Small intestine (tissue), 7 donors: ENCODE results near the gene ATP6V1A. TPM values are rescaled to one million over a fixed set of nuclear protein-coding genes. Genes with fewer than 3 reads are reported as not detected.

Experiments used
- DNase-seq, 2 donors: peaks; one replicate each; pipeline versions ENCODE4 v3.0.0 to v3.0.0-alpha.2; 2013
- FAIRE-seq: peaks from 2 replicates; lab custom pipeline; 2012; peaks lifted over from hg19 to GRCh38; lab: Jason Lieb, UNC
- H3K27ac ChIP-seq, 3 donors: one replicate each; pipeline ENCODE4 v1.5.1; 2013; ENCODE audit warnings: low read length in 2 of 3, mild to moderate bottlenecking in 2 of 3, control low read depth in 1 of 3, inconsistent platforms in 1 of 3, low read depth in 1 of 3, moderate library complexity in 1 of 3
- H3K27me3 ChIP-seq, 3 donors: one replicate each; pipeline ENCODE4 v1.6.1; 2013; ENCODE audit warnings: low read length in 3 of 3, inconsistent platforms in 1 of 3; ENCODE audit not compliant: control insufficient read depth in 3 of 3, insufficient read depth in 3 of 3
- H3K36me3 ChIP-seq, 3 donors: one replicate each; pipeline ENCODE4 v1.6.1; 2013; ENCODE audit warnings: low read length in 3 of 3, inconsistent platforms in 1 of 3, low read depth in 1 of 3, mild to moderate bottlenecking in 1 of 3, moderate library complexity in 1 of 3; ENCODE audit not compliant: control insufficient read depth in 3 of 3, insufficient read depth in 2 of 3
- H3K4me1 ChIP-seq, 3 donors: one replicate each; pipeline ENCODE4 v1.6.1; 2013; ENCODE audit warnings: low read length in 2 of 3, inconsistent platforms in 1 of 3, low read depth in 1 of 3, mild to moderate bottlenecking in 1 of 3, moderate library complexity in 1 of 3; ENCODE audit not compliant: control insufficient read depth in 3 of 3, insufficient read depth in 2 of 3
- H3K4me3 ChIP-seq, 3 donors: one replicate each; pipeline ENCODE4 v1.5.1; 2013; ENCODE audit warnings: low read length in 3 of 3, control low read depth in 1 of 3, inconsistent platforms in 1 of 3, low read depth in 1 of 3, mild to moderate bottlenecking in 1 of 3, moderate library complexity in 1 of 3
- H3K9me3 ChIP-seq, 2 donors: one replicate each; pipeline ENCODE4 v1.6.1; 2013; ENCODE audit warnings: low read depth in 1 of 2, low read length in 1 of 2; ENCODE audit not compliant: control insufficient read depth in 2 of 2, insufficient read depth in 1 of 2
- whole genome bisulfite sequencing, 3 donors: extraction: QIAGEN DNeasy Blood & Tissue Kit; methylation state at CpG; one replicate each; pipeline ENCODE4 v1.1.7; 2013; 5-methylcytosine and 5-hydroxymethylcytosine counted together
- polyA plus RNA-seq, 4 donors: library from polyadenylated mRNA; stranded (reverse) in 3 of 4; unstranded in 1 of 4; fragments of 200-250 nt in 3 of 4; fragments of 120-200 nt in 1 of 4; gene quantifications; one replicate each; pipeline versions ENCODE4 v1.2.1 to v1.2.3, GENCODE V29; 2013
- donor health status: healthy with polysubstance abuse.
- donor health status: control.
- donor health status: control.
- donor health status: Bipolar disorder and iron deficiency.
- donor health status: healthy.

Gene ATP6V1A
- polyA plus RNA-seq, 4 donors: 13.8 to 47.7 (median 17.6) TPM

GRCh38 chr3:113776564-113776963, 29.7 kb downstream of the ATP6V1A start:
- no peak overlapping the region for H3K4me3 ChIP-seq
- WGBS, 3 donors: 48 to 75% (median 50%) methylated on average over 3 of the region's 3 CpGs
- no peaks in the 10 kb centered on the region for H3K9me3 ChIP-seq
- H3K36me3 ChIP-seq: peaks cover 0 to 12% (median 0%) of the 10 kb centered on the region in 3 donors
- H3K4me1 ChIP-seq: peaks cover 0 to 3% (median 0%) of the 10 kb centered on the region in 3 donors
- no peak for FAIRE-seq
- H3K27me3 ChIP-seq: no peaks in the 10 kb centered on the region
- no peak overlapping the region for H3K27ac ChIP-seq
- peak in 1 of 2 donors; percentile 24 for DNase-seq

- DNase-seq (no peak), FAIRE-seq (no peak)
- Histone ChIP-seq H3K9me3 (no peaks in the 10 kb centered on the region), H3K36me3 (peaks cover 0 to 26% (median under 1%) of the 10 kb centered on the region in 3 donors), H3K27ac (no peak overlapping the region), H3K4me1 (no peaks in the 10 kb centered on the region), H3K27me3 (no peaks in the 10 kb centered on the region), H3K4me3 (no peak overlapping the region)
Measured at GRCh38 chr3:113783463-113783862, 36.6 kb downstream of the ATP6V1A start.

GRCh38 chr3:113783980-113784379, 37.1 kb downstream of the ATP6V1A start:
- H3K9me3 ChIP-seq: no peaks in the 10 kb centered on the region
- DNase-seq: no peak
- no peaks in the 10 kb centered on the region for H3K27me3 ChIP-seq
- FAIRE-seq: no peak
- H3K4me3 ChIP-seq: no peak overlapping the region
- no peaks in the 10 kb centered on the region for H3K4me1 ChIP-seq
- H3K36me3 ChIP-seq: peaks cover 0 to 29% (median 4%) of the 10 kb centered on the region in 3 donors
- peak overlapping the region in 1 of 3 donors; percentile 5 for H3K27ac ChIP-seq
- 65 to 89% (median 80%) methylated on average over 4 of the region's 4 CpGs for WGBS, 3 donors

- H3K9me3 ChIP-seq: no peaks in the 10 kb centered on the region
- H3K27me3 ChIP-seq: no peaks in the 10 kb centered on the region
- H3K4me1 ChIP-seq: no peaks in the 10 kb centered on the region
- H3K4me3 ChIP-seq: no peak overlapping the region
- no peak for FAIRE-seq
- DNase-seq: no peak
- peaks cover 5 to 31% (median 12%) of the 10 kb centered on the region in 3 donors for H3K36me3 ChIP-seq
- H3K27ac ChIP-seq: no peak overlapping the region
Measured at GRCh38 chr3:113791381-113791780, 44.5 kb downstream of the ATP6V1A start.

GRCh38 chr3:113794526-113794925, 47.7 kb downstream of the ATP6V1A start:
- Histone ChIP-seq H3K36me3 (peaks cover 5 to 25% (median 11%) of the 10 kb centered on the region in 3 donors), H3K4me1 (no peaks in the 10 kb centered on the region), H3K27me3 (no peaks in the 10 kb centered on the region), H3K4me3 (no peak overlapping the region), H3K27ac (no peak overlapping the region), H3K9me3 (no peaks in the 10 kb centered on the region)
- WGBS, 3 donors: 92 to 99% (median 97%) methylated on average over 4 of the region's 4 CpGs
- DNase-seq (no peak), FAIRE-seq (no peak)

- Histone ChIP-seq H3K36me3 (peaks cover 5 to 26% (median 11%) of the 10 kb centered on the region in 3 donors), H3K27ac (no peak overlapping the region), H3K27me3 (no peaks in the 10 kb centered on the region), H3K9me3 (no peaks in the 10 kb centered on the region), H3K4me3 (no peak overlapping the region), H3K4me1 (no peaks in the 10 kb centered on the region)
- no peak for DNase-seq
- FAIRE-seq: peak; percentile 84
- WGBS, 3 donors: 88 to 91% (median 91%) methylated on average over 4 of the region's 4 CpGs
Measured at GRCh38 chr3:113795693-113796092, 48.9 kb downstream of the ATP6V1A start.

GRCh38 chr3:113802795-113803455, 56.1 kb downstream of the ATP6V1A start:
- H3K36me3 ChIP-seq: peaks cover 3 to 37% (median 22%) of the 10 kb centered on the region in 3 donors
- no peak overlapping the region for H3K27ac ChIP-seq
- no peak overlapping the region for H3K4me3 ChIP-seq
- H3K27me3 ChIP-seq: no peaks in the 10 kb centered on the region
- peaks cover 0 to 15% (median 0%) of the 10 kb centered on the region in 3 donors for H3K4me1 ChIP-seq
- no peaks in the 10 kb centered on the region for H3K9me3 ChIP-seq
- WGBS, 3 donors: 91 to 97% (median 94%) methylated on average over 3 of the region's 3 CpGs
- no peak for DNase-seq
- no peak for FAIRE-seq

- DNase-seq: peak in 1 of 2 donors; percentile 64
- H3K27ac ChIP-seq: peak overlapping the region in 1 of 3 donors; percentile 61
- H3K9me3 ChIP-seq: no peaks in the 10 kb centered on the region
- WGBS, 3 donors: 61 to 85% (median 81%) methylated on average over 4 of the region's 4 CpGs
- no peak for FAIRE-seq
- H3K36me3 ChIP-seq: peaks cover 3 to 39% (median 21%) of the 10 kb centered on the region in 3 donors
- H3K27me3 ChIP-seq: no peaks in the 10 kb centered on the region
- peaks cover 0 to 15% (median 0%) of the 10 kb centered on the region in 3 donors for H3K4me1 ChIP-seq
- H3K4me3 ChIP-seq: no peak overlapping the region
Measured at GRCh38 chr3:113804661-113805060, 57.8 kb downstream of the ATP6V1A start.
